ENCODE measurements around the gene ZDHHC20.
A peak's percentile ranks its signal among the peaks of the same experiment; 100 is the strongest.

ZDHHC20 gene, protein sequence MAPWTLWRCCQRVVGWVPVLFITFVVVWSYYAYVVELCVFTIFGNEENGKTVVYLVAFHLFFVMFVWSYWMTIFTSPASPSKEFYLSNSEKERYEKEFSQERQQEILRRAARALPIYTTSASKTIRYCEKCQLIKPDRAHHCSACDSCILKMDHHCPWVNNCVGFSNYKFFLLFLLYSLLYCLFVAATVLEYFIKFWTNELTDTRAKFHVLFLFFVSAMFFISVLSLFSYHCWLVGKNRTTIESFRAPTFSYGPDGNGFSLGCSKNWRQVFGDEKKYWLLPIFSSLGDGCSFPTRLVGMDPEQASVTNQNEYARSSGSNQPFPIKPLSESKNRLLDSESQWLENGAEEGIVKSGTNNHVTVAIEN

GRCh38 chr13:21458813-21459701 is at the start of gene ZDHHC20:
Gene ZDHHC20, minus strand, starts transcription at chr13:21459303. Its CDS starts 132 bp downstream, at chr13:21459171.
- Histone ChIP-seq H3K4me3 (ENCODE audit: low read depth, low read length) (peak within 1 kb of the TSS; percentile 100), H3K27ac (ENCODE audit: low read depth, low read length) (peak within 1 kb of the TSS; percentile 95), H3K4me1 (ENCODE audit: control insufficient read depth, insufficient read depth, low read length) (peaks cover 6% of the 10 kb centered on the region), H3K9ac (ENCODE audit: low read depth, low read length) (peak within 1 kb of the TSS; percentile 97), H3K9me3 (ENCODE audit: control insufficient read depth, insufficient read depth, low read length) (no peaks in the 10 kb centered on the region), H3K36me3 (ENCODE audit: control insufficient read depth, insufficient read depth, low read length) (no peaks in the 10 kb centered on the region), H3K27me3 (ENCODE audit: control insufficient read depth, insufficient read depth, low read length) (no peaks in the 10 kb centered on the region)

GRCh38 chr13:21504379-21504778 is 45.3 kb upstream of the ZDHHC20 start:
- no peak overlapping the region for H3K4me3 ChIP-seq (ENCODE audit: low read depth, low read length)
- H3K9me3 ChIP-seq (ENCODE audit: control insufficient read depth, insufficient read depth, low read length), result no peaks in the 10 kb centered on the region
- H3K27me3 ChIP-seq (ENCODE audit: control insufficient read depth, insufficient read depth, low read length), result no peaks in the 10 kb centered on the region
- no peak overlapping the region for H3K27ac ChIP-seq (ENCODE audit: low read depth, low read length)
- H3K4me1 ChIP-seq (ENCODE audit: control insufficient read depth, insufficient read depth, low read length), result no peaks in the 10 kb centered on the region
- no peak overlapping the region for H3K9ac ChIP-seq (ENCODE audit: low read depth, low read length)
- 0 out of 2 replicates have a peak, but pooled peaks cover 7% of the 10 kb centered on the region for H3K36me3 ChIP-seq (ENCODE audit: control insufficient read depth, insufficient read depth, low read length)

GRCh38 chr13:21501686-21502085 is 42.6 kb upstream of the ZDHHC20 start:
- H3K27ac ChIP-seq (ENCODE audit: low read depth, low read length), result no peak overlapping the region
- H3K27me3 ChIP-seq (ENCODE audit: control insufficient read depth, insufficient read depth, low read length), result no peaks in the 10 kb centered on the region
- H3K4me3 ChIP-seq (ENCODE audit: low read depth, low read length), result no peak overlapping the region
- 0 out of 2 replicates have a peak, but pooled peaks cover 7% of the 10 kb centered on the region for H3K36me3 ChIP-seq (ENCODE audit: control insufficient read depth, insufficient read depth, low read length)
- H3K9ac ChIP-seq (ENCODE audit: low read depth, low read length), result no peak overlapping the region
- no peaks in the 10 kb centered on the region for H3K4me1 ChIP-seq (ENCODE audit: control insufficient read depth, insufficient read depth, low read length)
- H3K9me3 ChIP-seq (ENCODE audit: control insufficient read depth, insufficient read depth, low read length), result no peaks in the 10 kb centered on the region

- no peak overlapping the region for H3K4me3 ChIP-seq (ENCODE audit: low read depth, low read length)
- H3K4me1 ChIP-seq (ENCODE audit: control insufficient read depth, insufficient read depth, low read length), result no peaks in the 10 kb centered on the region
- H3K9ac ChIP-seq (ENCODE audit: low read depth, low read length), result no peak overlapping the region
- no peak overlapping the region for H3K27ac ChIP-seq (ENCODE audit: low read depth, low read length)
- H3K27me3 ChIP-seq (ENCODE audit: control insufficient read depth, insufficient read depth, low read length), result no peaks in the 10 kb centered on the region
- no peaks in the 10 kb centered on the region for H3K36me3 ChIP-seq (ENCODE audit: control insufficient read depth, insufficient read depth, low read length)
- H3K9me3 ChIP-seq (ENCODE audit: control insufficient read depth, insufficient read depth, low read length), result peaks cover 10% of the 10 kb centered on the region; the same call in 1 of the 2 replicates
Measured at GRCh38 chr13:21486322-21486721, 27.2 kb upstream of the ZDHHC20 start.

- H3K36me3 ChIP-seq (ENCODE audit: control insufficient read depth, insufficient read depth, low read length), result no peaks in the 10 kb centered on the region
- no peak overlapping the region for H3K4me3 ChIP-seq (ENCODE audit: low read depth, low read length)
- no peak overlapping the region for H3K9ac ChIP-seq (ENCODE audit: low read depth, low read length)
- H3K27ac ChIP-seq (ENCODE audit: low read depth, low read length), result no peak overlapping the region
- no peaks in the 10 kb centered on the region for H3K4me1 ChIP-seq (ENCODE audit: control insufficient read depth, insufficient read depth, low read length)
- H3K27me3 ChIP-seq (ENCODE audit: control insufficient read depth, insufficient read depth, low read length), result no peaks in the 10 kb centered on the region
- H3K9me3 ChIP-seq (ENCODE audit: control insufficient read depth, insufficient read depth, low read length), result peaks cover 10% of the 10 kb centered on the region; the same call in 1 of the 2 replicates
Measured at GRCh38 chr13:21483748-21484147, 24.6 kb upstream of the ZDHHC20 start.

GRCh38 chr13:21481359-21481758 is 22.3 kb upstream of the ZDHHC20 start:
- Histone ChIP-seq H3K9me3 (ENCODE audit: control insufficient read depth, insufficient read depth, low read length) (peaks cover 5% of the 10 kb centered on the region; the same call in 1 of the 2 replicates), H3K4me1 (ENCODE audit: control insufficient read depth, insufficient read depth, low read length) (peaks cover 5% of the 10 kb centered on the region; the same call in 1 of the 2 replicates), H3K4me3 (ENCODE audit: low read depth, low read length) (no peak overlapping the region), H3K36me3 (ENCODE audit: control insufficient read depth, insufficient read depth, low read length) (no peaks in the 10 kb centered on the region), H3K9ac (ENCODE audit: low read depth, low read length) (no peak overlapping the region), H3K27me3 (ENCODE audit: control insufficient read depth, insufficient read depth, low read length) (no peaks in the 10 kb centered on the region), H3K27ac (ENCODE audit: low read depth, low read length) (no peak overlapping the region)

GRCh38 chr13:21478881-21479808 is 20.0 kb upstream of the ZDHHC20 start:
- no peak overlapping the region for H3K4me3 ChIP-seq (ENCODE audit: low read depth, low read length)

DNA sequence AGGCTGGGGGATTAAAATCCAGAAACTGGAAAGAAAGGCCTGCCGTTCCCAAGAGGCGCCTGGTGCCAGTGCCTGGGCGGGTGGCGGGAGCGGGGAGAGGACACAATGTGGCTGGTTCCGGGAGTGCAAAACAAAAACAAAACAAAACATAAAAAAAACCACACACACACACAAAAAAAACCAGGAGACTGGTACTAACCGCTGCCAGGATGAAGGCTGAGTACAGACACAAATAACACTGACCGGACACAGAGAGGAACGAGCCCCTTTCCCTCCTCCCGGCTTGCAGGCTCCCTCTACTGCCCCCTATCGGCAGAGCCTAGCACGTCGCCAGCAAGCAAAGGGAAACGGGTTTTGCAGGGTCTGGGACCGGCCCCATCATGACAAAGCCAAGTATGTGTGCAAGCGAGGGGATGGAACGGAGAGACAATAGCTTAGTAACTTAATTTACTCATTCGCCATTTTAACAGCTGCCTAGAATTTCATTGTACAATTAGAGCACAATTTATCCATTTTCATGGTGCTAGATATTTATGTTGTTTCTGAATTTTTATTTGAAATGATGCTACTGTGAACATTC is 17.9 kb upstream of the ZDHHC20 start:
- no peaks in the 10 kb centered on the region for H3K27me3 ChIP-seq (ENCODE audit: control insufficient read depth, insufficient read depth, low read length)
- peak overlapping the region; percentile 62 for H3K4me3 ChIP-seq (ENCODE audit: low read depth, low read length)
- H3K4me1 ChIP-seq (ENCODE audit: control insufficient read depth, insufficient read depth, low read length), result peaks cover 5% of the 10 kb centered on the region; the same call in 1 of the 2 replicates
- peak overlapping the region; percentile 55; the same call in 1 of the 2 replicates for H3K9ac ChIP-seq (ENCODE audit: low read depth, low read length)
- no peak overlapping the region for H3K27ac ChIP-seq (ENCODE audit: low read depth, low read length)
- H3K36me3 ChIP-seq (ENCODE audit: control insufficient read depth, insufficient read depth, low read length), result no peaks in the 10 kb centered on the region
- H3K9me3 ChIP-seq (ENCODE audit: control insufficient read depth, insufficient read depth, low read length), result no peaks in the 10 kb centered on the region

More at GRCh38 chr13:21478881-21479808, 20.0 kb upstream of the ZDHHC20 start:
- Histone ChIP-seq H3K4me1 (ENCODE audit: control insufficient read depth, insufficient read depth, low read length) (peaks cover 5% of the 10 kb centered on the region; the same call in 1 of the 2 replicates), H3K36me3 (ENCODE audit: control insufficient read depth, insufficient read depth, low read length) (no peaks in the 10 kb centered on the region), H3K9me3 (ENCODE audit: control insufficient read depth, insufficient read depth, low read length) (no peaks in the 10 kb centered on the region), H3K27me3 (ENCODE audit: control insufficient read depth, insufficient read depth, low read length) (no peaks in the 10 kb centered on the region), H3K9ac (ENCODE audit: low read depth, low read length) (no peak overlapping the region), H3K27ac (ENCODE audit: low read depth, low read length) (no peak overlapping the region)

DNA sequence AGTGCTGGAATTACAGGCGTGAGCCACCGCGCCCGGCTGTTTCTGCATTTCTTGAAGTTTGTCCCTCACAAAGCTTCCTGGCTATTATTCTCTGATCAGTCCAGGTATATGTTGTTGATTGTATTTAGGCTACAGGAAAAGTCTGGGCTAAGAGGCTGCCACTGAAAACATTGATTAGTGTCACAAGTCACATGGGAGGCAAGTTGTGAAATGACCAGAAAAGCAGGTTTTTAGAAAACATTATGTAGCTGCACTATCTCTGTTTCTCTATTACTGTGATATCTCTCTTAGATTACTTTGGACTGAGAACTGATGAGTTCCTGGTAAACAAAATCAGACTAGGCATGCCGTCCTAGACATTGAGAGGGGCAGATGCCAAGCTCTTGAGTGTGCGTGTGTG is 16.0 kb upstream of the ZDHHC20 start:
- Histone ChIP-seq H3K9me3 (ENCODE audit: control insufficient read depth, insufficient read depth, low read length) (no peaks in the 10 kb centered on the region), H3K27ac (ENCODE audit: low read depth, low read length) (no peak overlapping the region)

GRCh38 chr13:21470785-21471184 is 11.7 kb upstream of the ZDHHC20 start:
- no peaks in the 10 kb centered on the region for H3K27me3 ChIP-seq (ENCODE audit: control insufficient read depth, insufficient read depth, low read length)

More for the DNA sequence above, 16.0 kb upstream of the ZDHHC20 start:
- Histone ChIP-seq H3K4me1 (ENCODE audit: control insufficient read depth, insufficient read depth, low read length) (peaks cover 5% of the 10 kb centered on the region; the same call in 1 of the 2 replicates), H3K36me3 (ENCODE audit: control insufficient read depth, insufficient read depth, low read length) (no peaks in the 10 kb centered on the region), H3K9ac (ENCODE audit: low read depth, low read length) (no peak overlapping the region), H3K4me3 (ENCODE audit: low read depth, low read length) (no peak overlapping the region), H3K27me3 (ENCODE audit: control insufficient read depth, insufficient read depth, low read length) (no peaks in the 10 kb centered on the region)

More at GRCh38 chr13:21470785-21471184, 11.7 kb upstream of the ZDHHC20 start:
- Histone ChIP-seq H3K4me1 (ENCODE audit: control insufficient read depth, insufficient read depth, low read length) (peaks cover 9% of the 10 kb centered on the region), H3K36me3 (ENCODE audit: control insufficient read depth, insufficient read depth, low read length) (no peaks in the 10 kb centered on the region), H3K4me3 (ENCODE audit: low read depth, low read length) (no peak overlapping the region), H3K27ac (ENCODE audit: low read depth, low read length) (no peak overlapping the region), H3K9ac (ENCODE audit: low read depth, low read length) (no peak overlapping the region), H3K9me3 (ENCODE audit: control insufficient read depth, insufficient read depth, low read length) (no peaks in the 10 kb centered on the region)
